CD4-positive, alpha-beta T cell treated with Interleukin-4 for 1 hour (primary cell): ENCODE results near the gene PSMD1.

Experiments used
- DNase-seq, 2 donors: peaks; one replicate each; pipeline ENCODE4 v3.0.0-alpha.2; 2020 to 2022

Gene PSMD1

GRCh38 chr2:231036131-231036530, 20.5 kb upstream of the PSMD1 start:
- no peak for DNase-seq

- DNase-seq: no peak
These were observed 20.0 kb upstream of the PSMD1 start for GRCh38 chr2:231036578-231037106.

- no peak for DNase-seq
These were observed 19.4 kb upstream of the PSMD1 start, which contains the start of gene C2orf72 for GRCh38 chr2:231037202-231037730. Gene C2orf72 (plus strand): TSS chr2:231037523. CDS start chr2:231037566, 43 bp downstream.

DNA sequence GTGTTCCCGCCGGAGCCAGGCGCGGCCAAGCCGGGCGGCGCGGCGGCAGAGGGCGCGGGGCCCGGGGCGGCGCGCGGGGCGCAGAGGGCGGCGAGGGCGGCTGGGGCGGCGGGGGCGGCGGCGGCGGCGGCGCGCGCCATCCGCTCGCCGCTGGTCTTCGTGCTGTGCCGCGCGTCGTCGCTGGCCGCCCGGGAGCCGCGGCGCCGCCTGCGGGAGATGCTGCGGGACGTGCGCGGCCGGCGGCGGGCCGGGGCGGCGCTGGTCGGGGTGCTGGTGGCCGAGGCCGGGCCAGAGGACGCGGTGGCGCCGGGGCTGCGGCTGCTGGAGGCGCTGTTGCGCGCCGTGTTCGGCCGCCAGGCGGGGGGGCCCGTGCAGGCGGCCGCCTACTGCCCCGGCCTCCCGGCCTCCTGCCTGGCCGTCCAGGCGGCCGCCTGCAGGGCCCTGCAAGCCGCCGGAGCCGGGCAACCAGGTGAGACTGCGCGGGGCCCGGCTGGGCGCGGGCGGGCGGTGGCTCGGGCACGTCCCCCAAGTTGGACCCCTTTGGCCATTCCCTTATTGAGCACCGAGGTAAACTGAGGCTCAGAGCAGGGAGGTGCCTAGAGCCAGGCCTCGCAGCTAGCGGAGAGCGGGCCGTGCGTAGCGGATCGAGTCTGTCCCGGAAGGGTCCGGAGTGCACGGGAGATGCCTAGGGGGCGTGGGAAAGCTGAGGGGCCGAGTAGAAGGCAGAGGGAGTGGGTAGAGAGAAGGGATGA, 18.8 kb upstream of the PSMD1 start:
- DNase-seq: no peak

DNA sequence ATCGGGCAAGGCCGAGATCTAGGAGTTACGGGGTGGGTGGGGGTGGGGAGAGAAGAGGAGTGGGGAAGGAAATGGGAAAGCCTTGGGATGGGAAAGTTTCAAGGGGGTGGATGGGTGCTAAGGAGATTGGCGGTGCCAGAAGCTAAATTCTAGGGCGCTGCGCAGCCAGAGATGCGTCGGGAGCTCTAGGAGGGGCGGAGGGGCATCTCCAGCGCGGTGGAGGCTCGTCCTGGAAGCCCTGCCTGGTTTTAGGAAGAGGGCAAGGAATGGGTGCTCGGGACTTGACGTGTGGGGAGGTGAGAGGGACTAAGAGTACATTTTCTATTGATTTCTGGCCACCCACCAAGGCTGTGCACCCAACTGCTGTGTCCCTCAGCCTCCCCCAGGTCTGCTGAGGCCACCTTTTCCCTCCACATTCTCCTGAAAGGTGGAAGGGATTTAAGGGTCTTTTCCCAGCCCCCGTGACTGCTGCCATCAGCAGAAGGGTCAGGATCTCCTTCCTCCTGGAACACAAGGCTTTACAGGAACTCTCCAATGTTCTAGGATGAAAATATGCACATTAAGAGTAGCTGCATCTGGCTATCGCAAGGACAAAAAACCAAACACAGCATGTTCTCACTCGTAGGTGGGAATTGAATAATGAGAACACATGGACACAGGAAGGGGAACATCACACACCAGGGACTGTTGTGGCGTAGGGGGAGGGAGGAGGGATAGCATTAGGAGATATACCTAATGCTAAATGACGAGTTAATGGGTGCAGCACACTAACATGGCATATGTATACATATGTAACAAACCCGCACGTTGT, 18.0 kb upstream of the PSMD1 start:
- DNase-seq: no peak

DNA sequence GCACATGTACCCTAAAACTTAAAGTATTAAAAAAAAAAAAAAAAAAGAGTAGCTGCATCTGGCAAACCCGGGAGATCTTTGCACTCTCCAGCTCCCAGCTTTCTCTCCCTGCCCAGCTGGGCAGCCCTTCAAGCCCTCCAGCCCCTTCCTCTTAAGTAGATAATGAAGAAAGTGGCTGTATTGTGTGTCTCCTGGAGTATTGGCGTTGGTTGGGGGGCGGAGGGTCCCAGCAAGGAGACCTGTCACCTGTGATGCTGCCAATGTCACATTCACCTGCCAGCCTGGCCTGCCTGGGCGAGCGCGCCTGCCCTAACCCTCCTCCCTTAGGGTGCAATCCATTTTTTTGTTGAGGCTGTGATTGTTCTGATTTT, 17.4 kb upstream of the PSMD1 start:
- DNase-seq: no peak

DNA sequence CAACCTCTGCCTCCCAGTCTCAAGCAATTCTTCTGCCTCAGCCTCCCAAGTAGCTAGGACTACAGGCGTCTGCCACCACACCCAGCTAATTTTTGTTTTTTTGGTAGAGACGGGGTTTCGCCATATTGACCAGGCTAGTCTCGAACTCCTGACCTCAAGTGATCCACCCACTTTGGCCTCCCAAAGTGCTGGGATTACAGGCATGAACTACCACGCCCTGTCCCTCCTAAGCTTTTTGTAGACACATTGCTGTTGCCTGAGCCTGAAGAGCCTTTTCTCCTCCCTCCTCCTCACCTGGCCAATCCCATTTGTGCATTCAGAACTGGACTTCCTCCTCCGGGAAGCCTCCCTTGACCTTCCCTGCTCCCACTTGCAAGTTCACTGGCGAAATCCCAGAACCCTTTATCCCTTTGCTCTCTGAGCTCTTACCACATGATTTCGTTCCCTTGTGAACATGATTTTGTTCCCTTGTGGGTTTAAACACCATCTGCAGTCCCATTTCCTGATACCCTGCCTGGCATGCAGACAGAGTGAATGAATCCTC, 16.8 kb upstream of the PSMD1 start:
- no peak for DNase-seq

DNA sequence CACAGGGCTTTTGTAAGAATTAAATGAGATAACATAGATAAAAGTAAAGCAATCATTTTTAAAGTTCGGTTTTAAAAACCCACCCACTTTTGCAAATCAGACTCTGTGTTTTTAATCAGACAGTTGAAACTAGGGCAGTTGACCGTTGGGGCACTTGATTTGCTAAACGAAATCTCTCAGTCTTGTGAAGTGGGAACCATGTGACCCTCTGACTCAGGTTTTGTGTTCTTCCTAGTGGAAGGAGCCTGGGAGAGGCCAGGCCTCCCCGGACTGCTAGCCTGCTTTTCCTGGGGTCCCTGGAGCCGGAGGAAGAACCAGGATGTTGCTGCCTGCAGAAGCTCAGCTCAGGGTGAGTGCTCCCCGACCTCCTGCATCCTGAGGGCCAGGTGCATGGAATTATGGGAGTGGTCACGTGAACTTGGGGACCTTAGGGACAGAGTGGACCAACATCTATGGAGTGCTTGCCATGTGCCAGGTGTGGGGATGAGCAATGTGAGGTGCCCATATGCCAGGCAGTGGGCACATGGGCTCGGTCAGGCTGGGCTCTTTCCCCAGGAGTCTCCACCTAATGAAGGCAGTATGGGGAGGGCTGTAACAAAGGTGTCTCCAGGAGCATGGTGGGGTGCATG, 15.5 kb upstream of the PSMD1 start:
- DNase-seq: no peak

DNA sequence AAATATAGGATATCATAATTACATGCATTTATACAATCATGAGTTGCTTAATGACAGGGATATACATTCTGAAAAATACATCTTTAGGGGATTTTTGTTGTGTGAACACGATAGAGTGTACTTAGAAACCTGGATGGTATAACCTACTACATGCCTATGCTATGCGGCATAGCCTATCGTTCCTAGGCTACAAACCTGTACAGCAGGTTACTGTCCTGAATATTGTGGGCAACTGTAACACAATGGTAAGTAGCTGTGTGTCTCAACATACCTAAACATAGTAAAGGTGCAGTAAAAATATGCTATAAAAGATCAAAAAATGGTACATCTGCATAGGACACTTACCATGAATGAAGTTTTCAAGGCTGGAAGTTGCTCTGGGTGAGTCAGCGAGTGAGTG, 12.9 kb upstream of the PSMD1 start:
- DNase-seq: no peak

DNA sequence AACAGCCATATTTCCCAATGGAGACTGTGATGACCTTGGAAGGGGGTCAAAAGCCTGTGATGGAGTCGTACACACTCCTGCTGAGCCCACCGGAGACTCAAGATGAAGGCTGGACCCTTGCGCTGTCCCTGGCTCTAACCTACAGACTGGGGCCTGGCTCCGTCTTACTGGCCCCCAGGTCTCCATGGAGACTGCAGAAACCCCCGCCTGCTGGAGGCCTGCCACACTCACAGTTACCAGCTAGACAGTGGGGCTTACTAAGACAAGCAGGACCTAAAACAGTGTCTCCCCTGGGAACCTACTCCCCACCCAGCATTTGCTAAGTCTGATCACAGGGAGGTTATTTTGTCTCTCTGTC, 9.8 kb upstream of the PSMD1 start:
- no peak for DNase-seq

- no peak for DNase-seq
These were observed 9.3 kb upstream of the PSMD1 start for GRCh38 chr2:231047274-231047922.

DNA sequence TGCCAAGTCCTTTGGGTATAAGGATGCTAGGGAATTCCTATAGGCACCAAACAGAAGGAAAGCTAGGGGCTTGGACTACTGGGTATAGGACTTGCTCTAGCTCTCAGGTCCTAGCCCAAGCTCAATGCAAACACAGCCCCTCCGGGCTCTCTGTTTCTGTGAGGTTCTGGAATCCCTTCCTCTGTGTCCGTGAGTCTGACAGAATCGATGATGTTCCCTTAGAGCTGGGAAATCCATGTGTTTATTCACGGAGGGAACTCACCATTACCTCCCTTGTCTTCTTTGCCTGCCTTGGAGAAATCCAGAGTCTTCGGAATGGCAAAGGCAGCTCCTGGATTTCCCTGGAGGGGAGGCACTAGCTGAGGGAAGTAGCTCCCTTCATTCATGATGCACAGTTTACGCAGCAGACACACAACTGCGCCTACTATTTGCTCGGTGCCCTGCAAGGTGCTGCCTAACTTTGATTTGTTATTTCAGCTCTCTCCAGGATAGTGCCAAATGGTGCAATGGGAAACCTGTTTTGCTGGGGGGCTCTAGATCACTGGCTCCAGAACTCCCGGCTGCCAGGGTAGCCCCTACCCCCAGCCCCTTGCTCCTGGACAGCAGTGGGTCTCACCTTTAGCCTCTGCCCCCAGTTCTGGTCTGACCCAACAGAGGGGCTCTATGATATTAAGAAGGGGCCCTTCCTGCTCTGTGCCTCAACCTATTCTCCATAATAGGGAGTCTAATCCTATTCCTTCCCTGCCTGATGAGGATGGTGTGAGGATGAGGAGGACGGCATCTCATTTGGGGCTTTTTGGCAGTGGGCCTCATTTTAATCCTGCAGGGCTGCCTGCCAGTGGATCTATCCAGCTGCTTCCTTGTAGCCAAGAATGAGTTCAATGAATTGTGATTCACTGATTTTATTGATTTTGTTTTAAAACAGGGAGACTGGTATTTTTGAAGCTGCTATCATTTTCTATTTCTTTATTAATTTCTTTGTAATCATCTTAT, 8.4 kb upstream of the PSMD1 start:
- no peak for DNase-seq

GRCh38 chr2:231049286-231050017, 7.2 kb upstream of the PSMD1 start:
- DNase-seq: no peak

DNA sequence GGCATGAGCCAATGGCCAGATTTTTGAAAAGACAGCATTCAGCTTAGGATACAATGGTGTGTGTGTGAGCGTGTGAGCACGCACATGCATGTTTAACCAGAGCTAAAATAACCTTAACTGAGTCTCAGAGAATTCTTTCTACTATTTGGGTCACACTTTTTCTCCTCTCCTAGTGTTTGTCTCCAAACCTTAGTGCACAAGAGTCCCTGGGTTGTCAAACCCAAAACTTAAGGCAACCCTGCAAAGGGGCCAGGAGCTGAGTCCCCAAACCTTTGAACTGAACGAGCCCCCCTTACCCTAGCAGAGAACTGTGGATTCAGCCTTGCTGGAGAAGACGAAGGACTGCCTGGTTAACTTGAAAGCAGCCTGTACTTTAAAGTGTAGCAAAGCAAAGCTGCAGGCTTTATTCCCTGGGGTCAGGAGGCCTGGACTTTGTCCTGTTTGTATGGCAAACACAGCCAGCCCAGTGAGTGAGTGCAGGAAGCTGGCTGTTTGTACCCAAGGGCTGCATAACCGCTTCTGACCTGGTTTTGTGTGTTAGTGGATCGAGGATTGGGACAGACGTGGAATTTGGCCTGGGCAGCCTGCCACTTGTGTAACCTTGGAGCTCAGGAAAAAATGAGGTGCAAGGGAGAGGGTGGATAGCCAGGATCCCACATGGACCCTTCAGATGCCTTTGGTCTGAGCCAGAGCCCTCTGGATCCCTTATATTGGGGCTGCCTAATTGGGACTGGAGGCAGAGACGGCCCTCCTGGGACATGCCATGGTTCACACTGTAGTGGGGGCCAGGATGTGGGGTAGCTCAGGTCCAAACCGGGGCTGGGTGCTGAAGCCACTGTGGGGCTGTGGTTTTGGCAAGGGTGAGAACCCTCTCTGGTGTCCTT, 6.4 kb upstream of the PSMD1 start:
- no peak for DNase-seq

GRCh38 chr2:231051116-231051515, 5.6 kb upstream of the PSMD1 start:
- no peak for DNase-seq

DNA sequence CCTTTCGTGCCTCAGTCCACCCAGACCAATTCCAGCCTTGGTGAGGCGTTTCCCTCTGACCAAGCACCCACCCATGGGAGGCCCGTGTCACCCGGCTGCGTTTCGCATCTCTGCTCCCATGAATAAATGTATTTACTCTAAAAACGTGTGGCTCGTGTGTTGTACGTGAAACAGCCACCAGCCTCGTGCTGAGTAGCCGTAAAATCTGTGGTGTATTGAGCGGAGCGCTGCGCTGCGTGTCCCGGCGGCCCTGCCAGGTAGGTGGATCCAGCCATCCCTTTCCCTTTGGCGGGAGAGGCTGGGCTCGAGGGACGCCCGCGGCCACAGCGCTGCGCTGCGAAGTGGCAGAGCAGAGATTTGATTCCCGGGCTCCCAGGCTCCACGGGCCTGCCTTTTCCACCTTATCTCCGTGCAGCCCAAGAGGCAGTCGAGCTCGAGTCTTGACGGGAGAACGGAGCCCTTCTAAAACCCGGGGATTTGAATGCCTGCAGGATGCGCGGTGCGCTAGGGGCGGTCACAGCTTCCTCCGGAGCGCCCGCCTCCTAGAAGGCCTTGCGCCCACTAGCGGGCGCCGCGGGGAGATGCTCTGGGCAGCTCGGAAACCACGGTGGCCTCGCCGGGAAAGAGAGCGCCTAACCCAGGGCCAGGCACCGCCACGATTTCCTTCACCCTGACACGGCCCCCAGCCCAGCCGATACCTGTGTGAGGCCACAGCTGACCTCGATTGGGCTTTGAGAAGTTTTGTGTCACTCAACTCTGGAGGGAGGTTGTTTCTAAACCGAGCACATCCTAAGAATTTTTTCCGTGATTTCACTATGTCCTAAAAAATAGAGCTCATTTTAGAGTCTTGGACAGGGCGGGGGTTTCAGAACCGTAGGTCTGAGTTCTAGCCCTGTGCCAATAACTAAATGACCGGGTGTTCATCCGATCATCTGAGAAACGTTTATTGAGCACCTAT, 3.9 kb upstream of the PSMD1 start:
- DNase-seq: peak; percentile 83 to 85

GRCh38 chr2:231053846-231054245, 2.8 kb upstream of the PSMD1 start:
- DNase-seq: no peak

- DNase-seq: no peak
These were observed 923 bp downstream of the PSMD1 start for GRCh38 chr2:231057590-231057989.
